Panc1 (cell line): ENCODE results near the gene PIGH. TPM values are rescaled to one million over a fixed set of nuclear protein-coding genes. Genes with fewer than 3 reads are reported as not detected.

Experiments used
- ATAC-seq: fragments of 200-7000 bp; cut with Tn5 transposase; 2 replicates; pipeline ENCODE4 v1.9.1; 2020; ENCODE audit warnings: mild to moderate bottlenecking, moderate library complexity
- BruUV-seq: library from RNA; stranded (reverse); fragments of 400-500 nt; replicated peaks from 2 replicates; lab custom pipeline; 2021; lab: Mats Ljungman, UMichigan
- CTCF ChIA-PET: fragments of 300-600 bp; sonication (Branson Sonifier 250); formaldehyde crosslinking; loops from one replicate; lab custom pipeline; 2022; ENCODE audit warnings: antibody characterized with exemption; lab: Charles Lee
- POLR2A ChIA-PET: fragments of 300-600 bp; sonication (Branson Sonifier 250); formaldehyde crosslinking; loops from one replicate; lab custom pipeline; 2022; ENCODE audit warnings: antibody characterized with exemption; lab: Charles Lee
- DNase-seq: peaks from one replicate; pipeline ENCODE4 v3.0.0-alpha.2; 2010; ENCODE audit warnings: low read depth, low spot score
- H3K27ac ChIP-seq: 2 replicates; pipeline ENCODE4 v1.5.1; 2011; ENCODE audit warnings: mild to moderate bottlenecking, low read length, inconsistent platforms
- H3K27me3 ChIP-seq: fragments of 200-500 bp; sonication (Bioruptor generic); 2 replicates; pipeline ENCODE4 v1.6.0; 2014; ENCODE audit warnings: low read length, inconsistent platforms; ENCODE audit not compliant: control insufficient read depth, insufficient read depth
- H3K36me3 ChIP-seq: fragments of 200-500 bp; sonication (Bioruptor generic); 2 replicates; pipeline ENCODE4 v1.5.1; 2014; ENCODE audit warnings: inconsistent platforms, mild to moderate bottlenecking, low read length, moderate library complexity; ENCODE audit not compliant: control insufficient read depth, insufficient read depth
- H3K4me1 ChIP-seq: 2 replicates; pipeline ENCODE4 v1.5.1; 2011; ENCODE audit warnings: inconsistent platforms, mild to moderate bottlenecking, low read length, moderate library complexity; ENCODE audit not compliant: control insufficient read depth, insufficient read depth
- H3K4me3 ChIP-seq, 2 experiments: 2 replicates each; pipeline ENCODE4 v1.5.1; 2011 to 2012; ENCODE audit warnings: low read depth in 2 of 2, low read length in 2 of 2, mild to moderate bottlenecking in 2 of 2, inconsistent platforms in 1 of 2, moderate library complexity in 1 of 2
- H3K9me3 ChIP-seq: fragments of 200-500 bp; sonication (Bioruptor generic); 2 replicates; pipeline ENCODE4 v1.5.1; 2014; ENCODE audit warnings: low read depth, mild to moderate bottlenecking, inconsistent platforms, low read length, moderate library complexity; ENCODE audit not compliant: control insufficient read depth, insufficient read depth
- CTCF ChIP-seq: fragments of 450-650 bp; IDR thresholded peaks from 2 replicates; pipeline ENCODE4 v1.5.1; 2017; ENCODE audit warnings: mild to moderate bottlenecking
- POLR2AphosphoS5 ChIP-seq: IDR thresholded peaks from 2 replicates; pipeline ENCODE4 v1.6.1; 2012; ENCODE audit warnings: mild to moderate bottlenecking, low read depth, low read length, moderate library complexity
- REST ChIP-seq, 2 experiments: IDR thresholded peaks; 2 replicates each; pipeline ENCODE4 v1.6.1; 2011 to 2012; ENCODE audit warnings: low read depth in 2 of 2, control low read depth in 1 of 2, low read length in 1 of 2, mild to moderate bottlenecking in 1 of 2, moderate library complexity in 1 of 2; ENCODE audit not compliant: insufficient read depth in 1 of 2
- SIN3A ChIP-seq: IDR thresholded peaks from 2 replicates; pipeline ENCODE4 v1.6.1; 2012; ENCODE audit warnings: low read depth, mild to moderate bottlenecking, low read length, moderate library complexity, borderline replicate concordance; ENCODE audit not compliant: insufficient read depth
- TCF7L2 ChIP-seq: IDR thresholded peaks from 2 replicates; pipeline ENCODE4 v1.6.1; 2011; ENCODE audit warnings: mild to moderate bottlenecking, low read depth, low read length, inconsistent platforms
- in situ Hi-C: cut with HindIII; loops from 2 replicates; pipeline ENCODE4 v1.10.0; 2016; ENCODE audit warnings: low sequenced_read_pairs, low pct_unique_long_range_greater_than_20kb
- intact Hi-C: fragments of 100-400 bp; cut with micrococcal nuclease; formaldehyde crosslinking; loops from one replicate; pipeline ENCODE4 v1.10.0; 2022; ENCODE audit not compliant: unreplicated experiment
- total RNA-seq: library from RNA; stranded (reverse); gene quantifications from one replicate; pipeline ENCODE4 v1.2.1, GENCODE V29; 2021; ENCODE audit not compliant: unreplicated experiment

Gene PIGH
- total RNA-seq, 1 experiment from 2014 or later, result 13.3 TPM

- POLR2A ChIA-PET, result no interaction called here
- Histone ChIP-seq H3K36me3 (no peaks in the 10 kb centered on the region), H3K27ac (no peak overlapping the region), H3K27me3 (no peaks in the 10 kb centered on the region), H3K4me3 (no peak overlapping the region), H3K4me1 (no peaks in the 10 kb centered on the region), H3K9me3 (no peaks in the 10 kb centered on the region)
- in situ Hi-C loops (no loop called here), intact Hi-C loops (loop anchor here (5.0 kb wide), 1 partner anchor 43 kb away; no protein-coding TSS in a partner anchor)
- ATAC-seq (no peak), DNase-seq (no peak)
- CTCF ChIA-PET, result interaction anchor here (0.6 to 4.4 kb wide), 3 partner anchors 44 to 143 kb away, joined by 6 to 51 read pairs (median 22); no protein-coding TSS in a partner anchor
- no TSS peak for BruUV-seq
- TF ChIP-seq TCF7L2 (no peak), CTCF (no peak), POLR2AphosphoS5 (no peak), REST (IDR thresholded peaks at IDR 0.05; ENCODE audit: insufficient read depth in 1 of 2, low read depth in 2 of 2, low read length in 1 of 2) (no peak), SIN3A (no peak)
These were observed 29.6 kb downstream of the PIGH start for GRCh38 chr14:67570453-67570852.

- intact Hi-C loops, result loop anchor here (5.0 kb wide), 1 partner anchor 42 kb away; no protein-coding TSS in a partner anchor
- BruUV-seq, result no TSS peak
- POLR2A ChIA-PET, result no interaction called here
These were observed 30.3 kb downstream of the PIGH start for GRCh38 chr14:67569651-67570290.

More at GRCh38 chr14:67569651-67570290, 30.3 kb downstream of the PIGH start:
- H3K27ac ChIP-seq, result no peak overlapping the region
- ATAC-seq (no peak), DNase-seq (no peak)
- TF ChIP-seq POLR2AphosphoS5, result no peak
- no peak for TF ChIP-seq REST (IDR thresholded peaks at IDR 0.05; ENCODE audit: insufficient read depth in 1 of 2, low read depth in 2 of 2, low read length in 1 of 2)
- no peak for TF ChIP-seq CTCF
- no peak for TF ChIP-seq TCF7L2
- no peak for TF ChIP-seq SIN3A
- H3K4me1 ChIP-seq, result no peaks in the 10 kb centered on the region
- no peaks in the 10 kb centered on the region for H3K9me3 ChIP-seq
- no peaks in the 10 kb centered on the region for H3K36me3 ChIP-seq
- in situ Hi-C loops, result no loop called here
- CTCF ChIA-PET, result interaction anchor here (0.6 to 4.4 kb wide), 3 partner anchors 43 to 142 kb away, joined by 6 to 51 read pairs (median 22); no protein-coding TSS in a partner anchor
- H3K27me3 ChIP-seq, result no peaks in the 10 kb centered on the region
- H3K4me3 ChIP-seq, result no peak overlapping the region
